Small intestine (tissue), 7 donors: ENCODE data around the gene SIPA1L3. TPM values are rescaled to one million over a fixed set of nuclear protein-coding genes. Genes with fewer than 3 reads are reported as not detected.

Experiments used
- DNase-seq, 2 donors: peaks; one replicate each; pipeline versions ENCODE4 v3.0.0 to v3.0.0-alpha.2; 2013
- FAIRE-seq: peaks from 2 replicates; lab custom pipeline; 2012; peaks lifted over from hg19 to GRCh38; lab: Jason Lieb, UNC
- H3K27ac ChIP-seq, 3 donors: one replicate each; pipeline ENCODE4 v1.5.1; 2013; ENCODE audit warnings: low read length in 2 of 3, mild to moderate bottlenecking in 2 of 3, control low read depth in 1 of 3, inconsistent platforms in 1 of 3, low read depth in 1 of 3, moderate library complexity in 1 of 3
- H3K27me3 ChIP-seq, 3 donors: one replicate each; pipeline ENCODE4 v1.6.1; 2013; ENCODE audit warnings: low read length in 3 of 3, inconsistent platforms in 1 of 3; ENCODE audit not compliant: control insufficient read depth in 3 of 3, insufficient read depth in 3 of 3
- H3K36me3 ChIP-seq, 3 donors: one replicate each; pipeline ENCODE4 v1.6.1; 2013; ENCODE audit warnings: low read length in 3 of 3, inconsistent platforms in 1 of 3, low read depth in 1 of 3, mild to moderate bottlenecking in 1 of 3, moderate library complexity in 1 of 3; ENCODE audit not compliant: control insufficient read depth in 3 of 3, insufficient read depth in 2 of 3
- H3K4me1 ChIP-seq, 3 donors: one replicate each; pipeline ENCODE4 v1.6.1; 2013; ENCODE audit warnings: low read length in 2 of 3, inconsistent platforms in 1 of 3, low read depth in 1 of 3, mild to moderate bottlenecking in 1 of 3, moderate library complexity in 1 of 3; ENCODE audit not compliant: control insufficient read depth in 3 of 3, insufficient read depth in 2 of 3
- H3K4me3 ChIP-seq, 3 donors: one replicate each; pipeline ENCODE4 v1.5.1; 2013; ENCODE audit warnings: low read length in 3 of 3, control low read depth in 1 of 3, inconsistent platforms in 1 of 3, low read depth in 1 of 3, mild to moderate bottlenecking in 1 of 3, moderate library complexity in 1 of 3
- H3K9me3 ChIP-seq, 2 donors: one replicate each; pipeline ENCODE4 v1.6.1; 2013; ENCODE audit warnings: low read depth in 1 of 2, low read length in 1 of 2; ENCODE audit not compliant: control insufficient read depth in 2 of 2, insufficient read depth in 1 of 2
- WGBS, 3 donors: extraction: QIAGEN DNeasy Blood & Tissue Kit; methylation state at CpG; one replicate each; pipeline ENCODE4 v1.1.7; 2013; 5-methylcytosine and 5-hydroxymethylcytosine counted together
- polyA plus RNA-seq, 4 donors: library from polyadenylated mRNA; stranded (reverse) in 3 of 4; unstranded in 1 of 4; fragments of 200-250 nt in 3 of 4; fragments of 120-200 nt in 1 of 4; gene quantifications; one replicate each; pipeline versions ENCODE4 v1.2.1 to v1.2.3, GENCODE V29; 2013
- donor health status: healthy with polysubstance abuse.
- donor health status: control.
- donor health status: control.
- donor health status: Bipolar disorder and iron deficiency.
- donor health status: healthy.

The SIPA1L3 gene
- polyA plus RNA-seq, 4 donors = 19.2 to 57.9 (median 34.1) TPM

DNA sequence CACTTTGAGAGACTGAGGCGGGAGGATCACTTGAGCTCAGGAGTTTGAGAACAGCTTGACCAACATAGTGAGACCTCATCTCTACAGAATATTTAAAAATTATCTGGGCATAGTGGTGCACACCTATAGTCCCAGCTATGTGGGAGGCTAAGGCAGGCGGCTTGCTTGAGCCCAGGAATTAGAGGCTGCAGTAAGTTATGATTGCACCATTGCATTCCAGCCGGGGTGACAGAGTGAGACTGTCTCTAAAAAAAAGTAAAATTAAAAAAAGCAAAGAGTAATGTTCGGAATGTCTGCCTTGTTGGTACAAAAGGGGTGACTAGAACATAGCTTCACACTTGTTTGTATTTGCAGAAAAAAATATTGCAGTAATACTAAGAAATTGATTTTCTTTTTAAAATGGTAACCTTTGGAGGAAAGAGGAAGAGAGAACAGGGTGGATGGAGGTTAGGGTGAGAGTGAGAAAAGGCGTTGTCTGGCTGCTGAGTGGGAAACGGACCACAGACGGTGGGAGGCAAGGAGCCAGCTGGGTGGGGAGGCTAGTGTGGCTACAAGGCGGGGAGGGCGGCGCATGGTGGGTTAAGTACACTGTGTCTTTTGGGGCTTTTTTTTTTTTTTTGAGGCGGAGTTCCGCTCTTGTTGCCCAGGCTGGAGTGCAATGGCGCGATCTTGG is 339.0 kb downstream of the SIPA1L3 start:
- no peak for DNase-seq
- no peak for FAIRE-seq
- Histone ChIP-seq H3K9me3 (peaks cover 0 to 4% of the 10 kb centered on the region in 2 donors), H3K27ac (peak overlapping the region in 1 of 3 donors; percentile 40), H3K27me3 (no peaks in the 10 kb centered on the region), H3K4me3 (no peak overlapping the region), H3K4me1 (peaks cover 0 to 34% (median 2%) of the 10 kb centered on the region in 3 donors), H3K36me3 (peaks cover 0 to 4% (median 0%) of the 10 kb centered on the region in 3 donors)
- WGBS, 3 donors = 63 to 79% (median 74%) methylated on average over 12 to 14 of the region's 14 CpGs

DNA sequence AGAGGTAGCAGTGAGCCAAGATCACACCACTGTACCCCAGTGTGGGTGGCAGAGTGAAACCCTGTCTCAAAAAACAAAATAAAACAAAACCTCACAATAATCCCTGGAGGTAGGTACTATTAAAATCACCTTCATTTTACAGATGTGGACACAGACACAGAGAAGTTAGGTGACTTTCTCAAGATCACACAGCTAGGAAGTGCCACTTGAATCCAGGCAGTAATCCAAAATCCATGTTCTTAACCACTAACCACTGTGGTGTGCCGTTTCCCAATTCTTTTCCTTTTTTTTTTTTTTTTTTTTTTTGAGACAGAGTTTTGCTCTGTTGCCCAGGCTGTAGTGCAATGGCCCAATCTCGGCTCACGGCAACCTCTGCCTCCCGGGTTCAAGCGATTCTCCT is 340.1 kb downstream of the SIPA1L3 start:
- no peak for FAIRE-seq
- peaks cover 0 to 4% of the 10 kb centered on the region in 2 donors for H3K9me3 ChIP-seq
- H3K4me1 ChIP-seq = peaks cover 1 to 46% (median 2%) of the 10 kb centered on the region in 3 donors
- H3K27ac ChIP-seq = no peak overlapping the region
- peaks cover 0 to 4% (median 0%) of the 10 kb centered on the region in 3 donors for H3K36me3 ChIP-seq
- H3K27me3 ChIP-seq = no peaks in the 10 kb centered on the region
- no peak for DNase-seq
- WGBS, 3 donors = 58 to 79% (median 71%) methylated on average over 4 to 5 of the region's 5 CpGs
- H3K4me3 ChIP-seq = no peak overlapping the region

DNA sequence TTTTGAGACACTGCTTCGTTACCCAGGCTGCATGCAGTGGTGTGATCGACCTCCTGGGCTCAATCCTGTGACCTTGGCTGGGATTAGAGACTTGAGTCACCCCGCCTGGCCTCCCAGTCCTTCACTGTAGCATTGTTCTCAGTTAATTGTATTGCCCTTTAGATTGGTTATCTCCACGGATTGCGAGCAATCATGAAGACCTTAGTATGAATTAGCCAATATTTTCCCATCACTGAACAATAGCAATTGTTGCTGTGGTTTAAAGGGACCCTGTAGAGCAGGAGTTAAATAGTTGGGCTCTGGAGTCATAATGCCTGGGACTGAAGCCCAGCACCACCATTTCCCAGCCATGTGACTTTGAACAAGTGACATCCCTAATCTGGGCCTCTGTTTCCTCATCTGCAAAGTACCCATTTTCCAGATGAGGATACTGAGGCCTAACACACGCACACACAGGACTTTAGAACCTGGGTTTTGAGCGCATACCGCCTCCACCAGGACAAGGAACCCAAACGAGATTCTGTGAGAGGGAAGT is 340.8 kb downstream of the SIPA1L3 start:
- peak overlapping the region; percentile 12 to 43 (median 15) for H3K27ac ChIP-seq
- H3K36me3 ChIP-seq = peaks cover 0 to 10% (median 0%) of the 10 kb centered on the region in 3 donors
- FAIRE-seq (no peak), DNase-seq (peak; percentile 45 to 62)
- peaks cover 1 to 51% (median 2%) of the 10 kb centered on the region in 3 donors for H3K4me1 ChIP-seq
- WGBS, 3 donors = 40 to 60% (median 50%) methylated on average over 9 of the region's 9 CpGs
- H3K9me3 ChIP-seq = peaks cover 0 to 4% of the 10 kb centered on the region in 2 donors
- H3K27me3 ChIP-seq = no peaks in the 10 kb centered on the region
- no peak overlapping the region for H3K4me3 ChIP-seq

DNA sequence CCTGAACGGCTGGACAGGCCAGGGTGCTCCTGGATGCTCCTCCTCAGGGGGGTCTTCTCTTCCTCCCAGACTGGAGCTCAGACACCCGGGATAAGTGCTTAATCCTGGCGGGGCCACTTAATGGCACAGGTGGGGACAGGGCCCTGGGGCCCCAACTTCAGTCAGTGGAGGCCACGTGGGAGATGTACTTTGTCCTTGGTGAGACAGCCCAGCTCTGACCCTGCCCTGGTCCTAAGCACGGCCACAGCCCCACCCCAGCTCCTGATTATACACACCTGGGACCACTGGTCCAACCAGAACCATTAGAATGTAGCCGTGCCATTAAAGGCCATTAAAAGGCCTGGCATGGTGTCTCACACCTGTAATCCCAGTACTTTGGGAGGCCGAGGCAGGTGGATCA is 341.4 kb downstream of the SIPA1L3 start:
- peak overlapping the region in 2 of 3 donors; percentile 12 to 43 for H3K27ac ChIP-seq
- FAIRE-seq (no peak), DNase-seq (peak; percentile 69 to 80)
- no peak overlapping the region for H3K4me3 ChIP-seq
- peaks cover 0 to 4% of the 10 kb centered on the region in 2 donors for H3K9me3 ChIP-seq
- H3K36me3 ChIP-seq = peaks cover 0 to 10% (median 0%) of the 10 kb centered on the region in 3 donors
- H3K27me3 ChIP-seq = no peaks in the 10 kb centered on the region
- WGBS, 3 donors = 31 to 68% (median 47%) methylated on average over 7 of the region's 7 CpGs
- peaks cover 1 to 58% (median 2%) of the 10 kb centered on the region in 3 donors for H3K4me1 ChIP-seq

DNA sequence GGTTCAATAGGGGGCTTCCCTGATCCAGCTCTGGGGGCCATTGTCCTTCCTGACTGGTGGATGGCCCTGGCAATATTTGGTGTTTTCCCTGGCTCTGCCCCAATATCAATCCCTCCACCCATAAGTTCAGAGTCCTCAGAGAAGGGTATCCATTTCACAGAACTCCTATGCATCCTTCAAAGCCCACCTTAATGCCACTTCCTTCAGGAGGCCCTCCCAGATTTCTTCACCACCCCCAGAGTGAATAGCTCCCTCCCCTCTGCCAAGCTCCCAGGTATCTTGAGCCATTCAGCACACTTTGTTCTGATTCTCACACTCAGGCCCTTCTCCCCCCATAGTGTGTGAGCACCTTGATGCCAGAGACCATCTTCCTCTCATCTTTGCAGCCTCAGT is 343.4 kb downstream of the SIPA1L3 start:
- Histone ChIP-seq H3K4me1 (peaks cover 1 to 58% (median 2%) of the 10 kb centered on the region in 3 donors), H3K27ac (peak overlapping the region; percentile 2 to 91 (median 91)), H3K27me3 (no peaks in the 10 kb centered on the region), H3K9me3 (peaks cover 0 to 4% of the 10 kb centered on the region in 2 donors), H3K4me3 (no peak overlapping the region), H3K36me3 (peaks cover 0 to 14% (median 0%) of the 10 kb centered on the region in 3 donors)
- no peak for FAIRE-seq
- no peak for DNase-seq

DNA sequence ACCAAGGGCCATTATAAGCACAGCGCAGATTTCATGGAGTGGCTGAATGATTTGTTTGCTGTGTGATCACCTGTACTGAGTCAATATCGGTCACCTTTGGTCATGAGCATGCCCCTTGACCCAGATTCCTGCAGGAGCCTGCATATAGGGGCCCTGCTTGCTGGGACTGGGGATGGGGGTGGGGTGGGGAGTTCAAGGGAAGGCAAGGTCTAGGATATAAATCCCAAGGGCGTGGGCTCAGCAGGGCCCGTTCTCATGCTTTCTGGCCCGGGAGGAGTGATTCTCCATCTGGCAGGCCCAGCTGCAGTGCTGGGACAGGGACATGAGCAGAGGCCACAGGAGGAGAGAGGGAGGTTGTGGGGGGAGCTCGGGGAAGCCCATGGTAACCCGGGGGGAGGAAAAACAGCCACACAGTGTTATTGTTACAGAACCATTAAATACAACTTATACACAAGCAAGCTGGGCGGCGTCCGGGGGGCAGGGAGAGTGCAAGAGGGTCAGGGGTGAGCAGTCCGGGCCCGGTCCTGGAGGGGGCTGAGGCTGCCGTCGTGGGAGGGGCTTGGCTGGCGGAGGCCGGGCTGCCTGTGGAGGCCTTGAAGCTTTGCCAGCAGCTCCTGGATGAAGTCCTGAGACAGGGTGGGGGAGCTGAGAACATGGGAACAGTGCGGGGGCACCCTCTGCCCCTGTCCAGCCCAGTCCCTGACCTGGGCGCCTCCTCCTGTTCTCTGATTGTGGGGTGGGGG is 344.0 kb downstream of the SIPA1L3 start:
- Histone ChIP-seq H3K9me3 (peaks cover 0 to 4% of the 10 kb centered on the region in 2 donors), H3K36me3 (peaks cover 0 to 14% (median 0%) of the 10 kb centered on the region in 3 donors), H3K4me1 (peaks cover 1 to 62% (median 2%) of the 10 kb centered on the region in 3 donors), H3K4me3 (peak overlapping the region in 1 of 3 donors; percentile 12), H3K27ac (peak overlapping the region; percentile 56 to 91 (median 91)), H3K27me3 (peaks cover 0 to 2% (median 0%) of the 10 kb centered on the region in 3 donors)
- peak; percentile 92 for DNase-seq
- FAIRE-seq = no peak
- WGBS, 3 donors = 14 to 27% (median 21%) methylated on average over 17 to 18 of the region's 18 CpGs

DNA sequence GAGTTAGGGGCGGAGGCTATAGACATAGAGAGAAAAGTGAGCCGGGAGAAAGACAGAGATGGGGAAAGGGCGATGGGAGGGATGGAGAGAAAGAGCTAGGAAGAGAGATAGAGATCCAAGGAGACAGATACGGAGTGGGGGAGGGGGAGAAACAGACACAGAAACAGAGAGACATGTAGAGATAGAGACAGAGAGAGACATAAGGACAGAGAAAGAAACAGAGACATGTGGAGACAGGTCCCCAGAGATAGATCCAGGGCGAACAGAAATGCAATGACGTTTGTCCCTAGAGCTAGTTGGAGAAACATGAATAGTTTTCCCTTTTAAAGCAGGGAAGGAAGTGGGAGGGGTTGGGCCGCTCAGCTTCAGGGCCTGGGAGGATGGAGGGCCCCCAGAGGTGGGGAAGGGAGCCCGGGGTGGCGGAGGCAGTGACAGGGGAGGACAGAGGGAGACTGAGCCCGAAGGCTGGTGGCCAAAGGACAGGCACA is 344.6 kb downstream of the SIPA1L3 start:
- Histone ChIP-seq H3K27me3 (peaks cover 0 to 7% (median 0%) of the 10 kb centered on the region in 3 donors), H3K36me3 (peaks cover 0 to 14% (median 0%) of the 10 kb centered on the region in 3 donors), H3K27ac (peak overlapping the region; percentile 56 to 91 (median 91)), H3K4me3 (peak overlapping the region in 2 of 3 donors; percentile 12 to 21), H3K4me1 (peaks cover 1 to 62% (median 2%) of the 10 kb centered on the region in 3 donors), H3K9me3 (peaks cover 0 to 4% of the 10 kb centered on the region in 2 donors)
- 21 to 26% (median 21%) methylated on average over 10 of the region's 10 CpGs for WGBS, 3 donors
- DNase-seq = peak; percentile 28 to 60
- no peak for FAIRE-seq

DNA sequence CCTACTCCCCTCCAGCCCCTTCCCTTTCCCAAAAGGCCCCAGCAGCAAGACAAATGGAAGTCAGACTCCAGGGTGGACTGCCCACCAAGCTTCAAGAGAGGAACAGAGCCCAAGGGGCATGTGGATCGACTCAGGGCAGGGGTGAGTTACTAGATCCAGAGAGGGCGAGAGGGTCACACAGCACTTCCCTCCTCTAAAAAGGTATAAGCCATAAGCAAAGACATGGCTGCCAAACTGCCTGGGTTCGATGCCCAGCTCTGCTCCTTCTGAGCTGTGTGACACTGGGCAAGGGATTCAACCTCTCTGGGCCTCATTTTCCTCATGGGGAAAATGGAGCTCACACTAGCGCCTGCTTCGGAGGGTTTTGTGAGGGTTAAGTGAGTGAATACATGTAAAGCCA is 345.4 kb downstream of the SIPA1L3 start:
- peaks cover 1 to 62% (median 2%) of the 10 kb centered on the region in 3 donors for H3K4me1 ChIP-seq
- no peak for FAIRE-seq
- no peak overlapping the region for H3K4me3 ChIP-seq
- WGBS, 3 donors = 82 to 90% (median 84%) methylated on average over 5 of the region's 5 CpGs
- peaks cover 0 to 14% (median 0%) of the 10 kb centered on the region in 3 donors for H3K36me3 ChIP-seq
- H3K27ac ChIP-seq = peak overlapping the region in 2 of 3 donors; percentile 91
- peaks cover 0 to 7% (median 0%) of the 10 kb centered on the region in 3 donors for H3K27me3 ChIP-seq
- peaks cover 0 to 4% of the 10 kb centered on the region in 2 donors for H3K9me3 ChIP-seq
- no peak for DNase-seq
